GM21528 (cell line): ENCODE data around the gene CNNM2.
"Not testable (repeated sequence)": the region's sequence is repeated elsewhere in the genome, so short reads cannot be mapped to it uniquely, and the experiment has no call there.

ENCODE experiments used
- ATAC-seq: cut with Tn5 transposase; IDR thresholded peaks from one replicate; pipeline ENCODE4 v1.9.1; 2021; ENCODE audit warnings: mild to moderate bottlenecking, moderate library complexity; ENCODE audit not compliant: unreplicated experiment, low FRiP score

Gene CNNM2

DNA sequence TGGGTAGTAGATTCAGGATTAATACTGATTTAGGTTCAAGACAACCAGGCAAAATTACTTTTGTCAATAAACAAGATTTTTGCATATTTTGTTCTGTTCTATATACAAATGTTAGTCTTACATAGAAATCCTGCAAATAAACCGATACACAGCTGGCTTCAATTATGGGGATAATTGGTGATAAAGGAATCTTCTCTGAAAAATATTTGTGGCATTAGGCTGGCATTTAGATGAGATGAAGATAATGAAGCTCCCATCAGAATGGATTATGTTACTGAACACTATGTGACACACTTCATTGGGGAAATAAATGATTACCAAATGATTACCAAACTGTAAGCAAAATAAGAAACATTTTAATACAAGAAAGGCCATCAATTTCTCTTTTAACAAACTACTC lies 209.1 kb downstream of the CNNM2 start:
- ATAC-seq = no peak

DNA sequence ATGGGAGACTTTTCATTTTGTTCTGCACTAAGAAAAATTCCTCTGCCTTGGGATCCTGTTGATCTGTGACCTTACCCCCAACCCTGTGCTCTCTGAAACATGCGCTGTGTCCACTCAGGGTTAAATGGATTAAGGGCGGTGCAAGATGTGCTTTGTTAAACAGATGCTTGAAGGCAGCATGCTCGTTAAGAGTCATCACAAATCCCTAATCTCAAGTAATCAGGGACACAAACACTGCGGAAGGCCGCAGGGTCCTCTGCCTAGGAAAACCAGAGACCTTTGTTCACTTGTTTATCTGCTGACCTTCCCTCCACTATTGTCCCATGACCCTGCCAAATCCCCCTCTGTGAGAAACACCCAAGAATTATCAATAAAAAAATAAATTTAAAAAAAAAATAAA lies 212.1 kb downstream of the CNNM2 start:
- ATAC-seq = not testable (repeated sequence)

DNA sequence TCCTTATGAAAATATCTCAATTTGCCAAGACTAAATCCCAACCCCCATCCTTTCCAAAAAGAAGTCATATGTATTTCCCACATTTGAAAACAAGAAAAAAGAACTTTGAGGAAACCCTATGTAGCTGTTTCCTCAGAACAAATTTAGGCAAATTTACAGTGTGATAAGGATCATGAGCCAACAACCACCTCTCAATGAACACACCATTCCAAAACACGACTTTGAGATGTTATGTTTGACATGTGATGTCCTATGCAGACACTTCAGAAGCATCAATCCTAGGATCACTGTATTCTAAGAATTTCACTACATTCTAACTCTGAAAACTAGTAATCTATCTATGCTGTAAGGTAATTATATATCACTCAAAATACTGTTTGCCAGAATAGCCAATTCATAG lies 212.8 kb downstream of the CNNM2 start:
- ATAC-seq = no peak

DNA sequence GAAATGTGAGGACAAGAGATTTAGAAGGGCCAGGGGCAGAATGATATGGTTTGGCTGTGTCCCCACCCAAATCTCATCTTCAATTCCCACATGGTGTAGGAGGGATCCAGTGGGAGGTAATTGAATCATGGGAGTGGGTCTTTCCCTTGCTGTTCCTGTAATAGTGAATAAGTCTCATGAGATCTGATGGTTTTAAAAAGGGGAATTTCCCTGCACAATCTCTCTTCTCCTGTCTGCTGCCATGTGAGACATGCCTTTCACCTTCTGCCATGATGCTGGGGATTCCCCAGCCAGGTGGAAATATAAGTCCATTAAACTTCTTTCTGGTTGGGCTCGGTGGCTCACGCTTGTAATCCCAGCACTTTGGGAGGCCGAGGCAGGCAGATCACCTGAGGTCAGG lies 217.1 kb downstream of the CNNM2 start:
- ATAC-seq = not testable (repeated sequence)

- no peak for ATAC-seq
These were observed 221.7 kb downstream of the CNNM2 start for GRCh38 chr10:103139803-103140202.
